Measurements from ENCODE around the gene FOXF1. TPM values are rescaled to one million over a fixed set of nuclear protein-coding genes. Genes with fewer than 3 reads are reported as not detected.

Gene FOXF1
- total RNA-seq, 2 experiments from 2014 or later = not detected

DNA sequence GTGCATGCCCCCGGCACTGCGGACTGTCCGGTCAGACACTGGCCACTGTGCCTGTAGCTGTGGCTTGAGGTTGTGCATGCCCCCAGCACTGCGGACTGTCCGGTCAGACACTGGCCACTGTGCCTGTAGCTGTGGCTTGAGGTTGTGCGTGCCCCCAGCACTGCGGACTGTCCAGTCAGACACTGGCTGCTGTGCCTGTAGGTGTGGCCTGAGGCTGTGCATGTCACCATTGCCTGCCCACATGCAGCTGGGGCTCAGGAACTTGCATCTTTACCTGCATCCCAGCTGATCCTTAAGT is 39.5 kb downstream of the FOXF1 start:
- ATAC-seq = no peak
- POLR2A ChIA-PET = no interaction called here
- intact Hi-C loops (cut with micrococcal nuclease) = no loop called here
- Mint-ChIP-seq H3K27ac (no peak overlapping the region), H3K27me3 (no peaks in the 10 kb centered on the region), H3K4me3 (no peak overlapping the region), H3K36me3 (ENCODE audit: low read depth) (peaks cover 25% of the 10 kb centered on the region), H3K9me3 (no peaks in the 10 kb centered on the region), H3K4me1 (ENCODE audit: low read depth) (peaks cover 12% of the 10 kb centered on the region)
- CTCF ChIA-PET = no interaction called here
- DNase-seq = no peak
- TF ChIP-seq CTCF (IDR thresholded peaks at IDR 0.05) = no peak

- ChIA-PET CTCF (no interaction called here), POLR2A (no interaction called here)
- intact Hi-C loops (cut with micrococcal nuclease) = no loop called here
- Mint-ChIP-seq H3K36me3 (ENCODE audit: low read depth) (peaks cover 22% of the 10 kb centered on the region), H3K27ac (no peak overlapping the region), H3K9me3 (no peaks in the 10 kb centered on the region), H3K4me1 (ENCODE audit: low read depth) (peaks cover 12% of the 10 kb centered on the region), H3K27me3 (no peaks in the 10 kb centered on the region), H3K4me3 (no peak overlapping the region)
- TF ChIP-seq CTCF (IDR thresholded peaks at IDR 0.05) = no peak
- DNase-seq (no peak), ATAC-seq (no peak)
Observed at GRCh38 chr16:86550281-86550680, 40.0 kb downstream of the FOXF1 start.

- no peak for ATAC-seq
- Mint-ChIP-seq H3K27me3 (peaks cover 4% of the 10 kb centered on the region), H3K4me3 (no peak overlapping the region), H3K9me3 (no peaks in the 10 kb centered on the region), H3K4me1 (ENCODE audit: low read depth) (peaks cover 12% of the 10 kb centered on the region), H3K27ac (no peak overlapping the region), H3K36me3 (ENCODE audit: low read depth) (peaks cover 14% of the 10 kb centered on the region)
- ChIA-PET POLR2A (no interaction called here), CTCF (interaction anchor here (0.7 to 1.8 kb wide), 4 partner anchors 11 to 509 kb away, joined by 3 to 4 read pairs (median 4); no protein-coding TSS in a partner anchor)
- DNase-seq = no peak
- no peak for TF ChIP-seq CTCF (IDR thresholded peaks at IDR 0.05)
- intact Hi-C loops (cut with micrococcal nuclease) = no loop called here
Observed at GRCh38 chr16:86553356-86553755, 43.0 kb downstream of the FOXF1 start.

DNA sequence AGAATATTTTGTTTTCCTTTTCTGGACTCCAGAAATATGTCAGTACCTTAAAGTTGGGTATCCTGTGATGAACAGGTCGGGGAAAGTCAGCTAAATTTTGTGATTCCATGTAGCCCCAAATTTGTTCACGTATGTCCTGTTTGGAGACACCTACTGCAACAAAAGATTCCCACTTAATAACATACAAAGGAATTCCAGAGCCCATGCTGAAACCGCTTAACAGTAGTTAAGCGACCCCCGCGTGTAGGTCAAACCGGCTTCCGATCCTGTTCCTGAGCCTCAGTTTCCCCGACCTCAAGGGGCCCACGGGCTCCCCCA is 44.2 kb downstream of the FOXF1 start:
- peak overlapping the region; percentile 96 for H3K27ac Mint-ChIP-seq
- peaks cover 5% of the 10 kb centered on the region for H3K27me3 Mint-ChIP-seq
- ATAC-seq = no peak
- H3K9me3 Mint-ChIP-seq = no peaks in the 10 kb centered on the region
- peaks cover 12% of the 10 kb centered on the region for H3K4me1 Mint-ChIP-seq (ENCODE audit: low read depth)
- H3K36me3 Mint-ChIP-seq (ENCODE audit: low read depth) = peaks cover 14% of the 10 kb centered on the region
- ChIA-PET CTCF (interaction anchor here (1.0 to 1.2 kb wide), 3 partner anchors 10 to 508 kb away, joined by 3 to 4 read pairs (median 3); no protein-coding TSS in a partner anchor), POLR2A (interaction anchor here (1.0 kb wide), 1 partner anchor 10 kb away, joined by 3 read pairs; no protein-coding TSS in a partner anchor)
- peak overlapping the region; percentile 81 for H3K4me3 Mint-ChIP-seq
- no peak for DNase-seq
- intact Hi-C loops (cut with micrococcal nuclease) = no loop called here
- TF ChIP-seq CTCF (IDR thresholded peaks at IDR 0.05) = no peak

GRCh38 chr16:86554917-86555703 is 44.8 kb downstream of the FOXF1 start, which contains the start of gene MTHFSD:
Gene MTHFSD (minus strand): TSS chr16:86555235. CDS start chr16:86555184, 51 bp downstream.
- intact Hi-C loops (cut with micrococcal nuclease) = no loop called here
- DNase-seq = peak; percentile 92
- TF ChIP-seq CTCF (IDR thresholded peaks at IDR 0.05) = no peak
- Mint-ChIP-seq H3K4me3 (peak within 1 kb of the TSS; percentile 81), H3K9me3 (no peaks in the 10 kb centered on the region), H3K4me1 (ENCODE audit: low read depth) (peaks cover 12% of the 10 kb centered on the region), H3K36me3 (ENCODE audit: low read depth) (peaks cover 14% of the 10 kb centered on the region), H3K27ac (peak within 1 kb of the TSS; percentile 96), H3K27me3 (peaks cover 7% of the 10 kb centered on the region)
- ChIA-PET CTCF (interaction anchor here (1.0 kb wide), 2 partner anchors 9 to 508 kb away, joined by 3 to 4 read pairs; no protein-coding TSS in a partner anchor), POLR2A (interaction anchor here (1.0 kb wide), 1 partner anchor 9 kb away, joined by 3 read pairs; no protein-coding TSS in a partner anchor)
- ATAC-seq = peak; percentile 97
